SK-N-SH treated with all-trans-retinoic acid at 6 μM for 48 hours (cell line): ENCODE measurements around the gene QARS1.

Experiments
- BACH2 ChIP-seq: fragments of 250-450 bp; sonication (Bioruptor Pico); IDR thresholded peaks from 2 replicates; pipeline ENCODE4 v1.9.0; 2021; ENCODE audit warnings: mild to moderate bottlenecking, borderline replicate concordance
- CREB5 ChIP-seq: fragments of 250-450 bp; sonication (Bioruptor Pico); IDR thresholded peaks from 2 replicates; pipeline ENCODE4 v1.5.1; 2020; ENCODE audit warnings: low read depth, mild to moderate bottlenecking, moderate library complexity
- CSRNP3 ChIP-seq: fragments of 250-450 bp; sonication (Bioruptor Pico); IDR thresholded peaks from 2 replicates; pipeline ENCODE4 v1.5.1; 2021; ENCODE audit warnings: mild to moderate bottlenecking, moderate library complexity
- SNAI2 ChIP-seq: fragments of 250-450 bp; sonication (Bioruptor Pico); IDR thresholded peaks from 2 replicates; pipeline ENCODE4 v1.5.0; 2020; ENCODE audit warnings: mild to moderate bottlenecking, moderate library complexity
- ZNF8 ChIP-seq: fragments of 450-650 bp; formaldehyde crosslinking; IDR thresholded peaks from 2 replicates; pipeline ENCODE4 v1.5.0; 2020; ENCODE audit warnings: mild to moderate bottlenecking, moderate library complexity

- TF ChIP-seq SNAI2 (CRISPR knock-in tag): no peak
- TF ChIP-seq ZNF8 (CRISPR knock-in tag): no peak
- no peak for TF ChIP-seq BACH2 (CRISPR knock-in tag)
- TF ChIP-seq CSRNP3 (CRISPR knock-in tag): no peak
- TF ChIP-seq CREB5: no peak
Observed at GRCh38 chr3:49122022-49122421, 17.5 kb upstream of the QARS1 start.
